GM12874 (cell line): ENCODE data around the gene ABITRAM.
A peak's percentile ranks its signal among the peaks of the same experiment; 100 is the strongest.

Experiments
- TF ChIP-seq, protein P1 (sequence below): IDR thresholded peaks from 2 replicates; pipeline ENCODE4 v1.5.1; 2011; ENCODE audit warnings: low read depth, mild to moderate bottlenecking, control low read depth, low read length, moderate library complexity; ENCODE audit not compliant: insufficient read depth

The ABITRAM gene

DNA sequence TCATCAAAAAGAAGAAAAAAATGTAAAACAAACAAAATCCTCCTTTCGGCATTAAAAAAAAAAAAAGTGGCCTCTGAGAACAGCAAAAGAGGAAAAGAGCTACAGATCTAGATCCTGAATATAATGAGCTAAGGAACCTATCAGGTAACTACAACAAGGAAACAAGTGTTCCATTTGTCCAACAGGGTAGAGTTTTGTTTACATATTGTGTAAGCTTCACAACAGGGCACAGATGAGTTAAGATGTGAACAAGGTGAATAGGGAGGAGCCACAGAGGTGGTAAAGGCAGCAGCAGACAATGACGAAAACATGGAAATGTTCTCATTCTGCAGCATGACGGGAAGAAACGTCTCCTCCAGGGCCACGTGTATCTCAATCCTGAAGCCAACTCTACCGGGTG is 14.7 kb upstream of the ABITRAM start:
- TF ChIP-seq, protein P1, sequence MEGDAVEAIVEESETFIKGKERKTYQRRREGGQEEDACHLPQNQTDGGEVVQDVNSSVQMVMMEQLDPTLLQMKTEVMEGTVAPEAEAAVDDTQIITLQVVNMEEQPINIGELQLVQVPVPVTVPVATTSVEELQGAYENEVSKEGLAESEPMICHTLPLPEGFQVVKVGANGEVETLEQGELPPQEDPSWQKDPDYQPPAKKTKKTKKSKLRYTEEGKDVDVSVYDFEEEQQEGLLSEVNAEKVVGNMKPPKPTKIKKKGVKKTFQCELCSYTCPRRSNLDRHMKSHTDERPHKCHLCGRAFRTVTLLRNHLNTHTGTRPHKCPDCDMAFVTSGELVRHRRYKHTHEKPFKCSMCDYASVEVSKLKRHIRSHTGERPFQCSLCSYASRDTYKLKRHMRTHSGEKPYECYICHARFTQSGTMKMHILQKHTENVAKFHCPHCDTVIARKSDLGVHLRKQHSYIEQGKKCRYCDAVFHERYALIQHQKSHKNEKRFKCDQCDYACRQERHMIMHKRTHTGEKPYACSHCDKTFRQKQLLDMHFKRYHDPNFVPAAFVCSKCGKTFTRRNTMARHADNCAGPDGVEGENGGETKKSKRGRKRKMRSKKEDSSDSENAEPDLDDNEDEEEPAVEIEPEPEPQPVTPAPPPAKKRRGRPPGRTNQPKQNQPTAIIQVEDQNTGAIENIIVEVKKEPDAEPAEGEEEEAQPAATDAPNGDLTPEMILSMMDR: no peak

DNA sequence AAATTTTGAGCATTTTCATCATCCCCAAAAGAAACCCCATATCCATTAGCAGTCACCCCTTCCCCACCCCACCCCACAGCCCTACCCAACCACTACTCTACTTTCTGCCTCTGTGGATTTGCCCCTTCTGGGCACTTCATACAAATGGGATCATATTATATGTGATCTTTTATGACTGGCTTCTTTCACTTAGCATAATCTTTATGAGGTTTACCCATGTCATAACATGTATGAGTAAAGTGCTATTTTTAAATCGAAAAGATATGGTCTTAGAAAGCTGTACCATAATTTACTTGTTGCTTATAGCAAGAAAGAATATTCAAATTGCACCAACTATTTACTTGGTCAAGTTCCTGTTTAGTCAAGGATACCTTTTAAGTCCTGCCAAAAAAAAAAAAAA is 13.0 kb upstream of the ABITRAM start:
- TF ChIP-seq, protein P1: no peak

DNA sequence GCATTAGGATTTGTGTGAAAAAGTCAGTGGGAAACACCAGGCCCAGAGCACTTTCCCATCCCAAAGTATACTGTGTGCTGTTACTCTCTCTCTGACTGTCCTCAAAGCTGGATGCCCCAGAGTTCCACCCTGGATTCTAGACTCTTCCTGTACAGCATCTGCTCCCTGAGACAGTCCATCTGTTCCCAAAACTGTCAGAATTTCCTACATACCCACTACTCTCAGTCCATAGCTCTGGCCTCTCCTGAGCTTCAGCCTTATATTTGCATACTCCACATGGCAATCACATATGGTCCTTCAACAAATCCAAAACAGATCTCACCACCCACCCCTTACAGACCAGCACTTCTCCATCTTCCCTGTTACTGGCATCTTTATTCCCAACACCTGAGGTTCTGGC is 9.7 kb upstream of the ABITRAM start:
- TF ChIP-seq, protein P1: no peak

DNA sequence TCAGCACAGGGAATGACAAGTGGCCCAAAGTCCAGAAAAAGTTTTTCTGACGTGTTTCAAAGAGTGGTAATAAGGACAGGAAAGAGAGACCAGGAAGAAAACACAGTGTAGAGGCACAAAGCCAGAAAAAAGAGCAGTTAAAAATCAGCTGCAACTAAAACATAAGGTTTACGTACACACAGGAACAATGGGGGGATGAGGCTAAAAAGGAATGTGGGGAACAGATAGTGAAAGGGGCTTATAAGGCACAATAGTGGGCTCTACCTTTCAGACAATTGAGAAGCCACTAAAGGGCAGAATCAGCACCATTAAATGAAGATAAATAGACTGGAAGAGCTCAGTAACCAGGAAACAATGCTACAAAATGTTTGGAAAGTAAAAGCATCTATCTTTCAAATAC is 5.8 kb upstream of the ABITRAM start:
- TF ChIP-seq, protein P1: no peak

DNA sequence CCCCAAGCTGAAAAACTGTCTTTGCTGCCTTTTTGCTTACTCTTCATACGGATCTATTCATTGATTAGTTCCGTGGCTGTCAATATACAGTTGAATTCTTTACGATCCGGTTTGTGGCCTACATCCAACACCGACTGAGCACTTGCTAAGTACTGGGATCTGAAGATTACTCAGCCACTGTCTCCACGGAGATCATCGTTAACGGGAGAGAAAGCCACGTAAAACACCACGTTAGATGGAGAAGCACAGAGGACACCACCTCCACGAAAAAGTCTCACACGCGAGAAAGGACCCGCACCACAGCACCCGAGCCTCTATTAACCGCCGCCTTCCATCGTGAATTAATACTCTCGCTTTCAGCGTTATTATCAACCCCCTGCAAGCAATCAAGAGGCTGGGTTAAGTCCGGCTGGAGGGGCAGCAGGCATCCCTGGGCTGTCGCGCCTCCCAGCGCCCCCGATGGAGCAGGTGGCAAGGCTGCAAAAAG is 926 bp upstream of the ABITRAM start:
- TF ChIP-seq, protein P1: no peak

DNA sequence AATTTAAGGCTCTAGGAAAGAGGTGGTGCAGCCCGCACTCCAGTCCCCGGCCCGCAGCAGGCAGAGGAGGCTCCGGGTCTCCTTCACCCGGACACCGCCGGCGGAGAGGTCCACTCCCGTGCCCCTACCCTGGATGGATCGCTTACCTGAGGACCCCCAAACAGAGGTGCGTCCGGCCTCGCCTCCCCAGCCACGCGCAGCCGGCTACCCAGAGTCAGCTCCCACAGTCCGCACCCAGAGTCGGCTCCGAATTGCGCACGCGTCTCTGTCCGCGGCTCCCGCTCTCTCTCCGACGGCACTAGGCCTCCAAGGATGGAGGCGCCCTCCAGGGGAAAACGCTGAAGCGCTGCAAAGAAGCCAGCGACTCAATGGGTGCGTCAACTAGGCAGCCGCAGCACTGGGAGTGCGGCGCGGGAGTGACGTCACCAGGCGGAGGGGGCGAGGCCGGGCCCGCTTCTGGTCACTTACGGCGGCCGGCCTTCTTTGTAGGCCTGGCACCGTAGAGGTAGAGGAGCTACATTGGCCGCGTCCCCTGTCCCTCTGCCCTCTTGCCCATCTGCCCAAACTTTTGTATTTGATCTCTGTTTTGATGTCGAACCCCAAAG is 380 bp upstream of the ABITRAM start, which contains the start of gene ELP1:
TSS of gene ELP1 (minus strand) at position 407 of the 605 bp plus-strand sequence. CDS start 2,978 bp downstream, outside the sequence.
- TF ChIP-seq, protein P1: 0 out of 2 replicates have a peak, but pooled peaks have one; percentile 32

DNA sequence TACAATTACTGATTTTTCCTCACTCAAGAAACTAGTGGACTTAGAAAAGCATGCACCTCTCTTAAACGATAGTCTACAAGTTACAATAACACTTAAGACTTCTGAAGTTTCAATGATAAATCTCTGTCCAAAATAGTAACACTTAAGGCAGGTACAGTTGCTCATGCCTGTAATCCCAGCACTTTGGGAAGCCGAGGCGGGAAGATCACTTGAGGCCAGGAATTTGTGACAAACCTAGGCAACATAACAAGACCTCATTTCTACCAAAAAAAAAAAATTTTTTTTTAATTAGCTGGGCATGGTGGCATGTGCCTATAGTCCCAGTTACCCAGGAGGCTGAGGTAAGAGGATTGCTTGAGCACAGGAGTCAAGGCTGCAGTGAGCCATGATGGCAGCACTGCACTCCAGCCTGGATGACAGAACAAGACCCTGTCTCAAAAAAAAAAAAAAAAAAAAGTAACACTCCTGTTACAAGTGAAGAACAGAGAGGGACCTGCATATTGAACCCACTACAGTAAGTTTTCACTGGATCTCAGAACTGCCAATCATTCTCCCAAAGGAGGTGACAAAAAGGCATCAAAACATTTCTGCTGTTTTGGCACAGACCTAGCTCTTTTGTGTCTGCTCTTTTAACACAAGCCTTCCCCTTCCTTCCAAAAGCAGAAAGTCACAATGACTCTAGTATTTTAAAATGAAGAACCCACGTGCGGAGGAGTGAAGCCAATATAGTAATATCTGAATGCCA is 3.5 kb downstream of the ABITRAM start:
- TF ChIP-seq, protein P1: no peak
